HepG2 (cell line): ENCODE results near the gene ABCB9. TPM values are rescaled to one million over a fixed set of nuclear protein-coding genes. Genes with fewer than 3 reads are reported as not detected.

ENCODE experiments used
- ATAC-seq: fragments of 200-7000 bp; cut with Tn5 transposase; 3 replicates; pipeline ENCODE4 v1.9.1; 2020; ENCODE audit warnings: mild to moderate bottlenecking, moderate library complexity
- BruUV-seq: library from RNA; stranded (reverse); fragments of 400-500 nt; replicated peaks from 2 replicates; lab custom pipeline; 2021; lab: Mats Ljungman, UMichigan
- CTCF ChIA-PET: fragments of 300-600 bp; formaldehyde crosslinking; extraction: SDS; loops from one replicate; lab custom pipeline; 2021; ENCODE audit warnings: low total read pairs, inconsistent platforms, low intra/inter-chr PET ratio; lab: Yijun Ruan, JAX
- POLR2A ChIA-PET: fragments of 350-600 bp; sonication (Branson Sonifier 250); formaldehyde crosslinking; loops from one replicate; lab custom pipeline; 2020; ENCODE audit warnings: antibody characterized with exemption, inconsistent platforms; lab: Yijun Ruan, JAX
- DNase-seq: peaks from one replicate; pipeline ENCODE4 v3.0.0-alpha.2; 2015; ENCODE audit warnings: low spot score
- FAIRE-seq: peaks from 3 replicates; lab custom pipeline; 2011; peaks lifted over from hg19 to GRCh38; lab: Jason Lieb, UNC
- H2AFZ ChIP-seq: one replicate; pipeline ENCODE4 v1.6.1; 2011; ENCODE audit warnings: low read length, inconsistent platforms
- H3K27ac ChIP-seq: fragments of 300-600 bp; 3 replicates; pipeline ENCODE4 v1.8.0; 2011; ENCODE audit warnings: mixed run types, mild to moderate bottlenecking, mixed read lengths, low read length, inconsistent platforms; ENCODE audit not compliant: insufficient read depth; ENCODE audit errors: extremely low read length
- H3K27me3 ChIP-seq, 2 experiments: fragments of 200-600 bp in 1 of 2; 2 replicates in 1 of 2; 3 replicates in 1 of 2; pipeline versions ENCODE4 v1.6.0 to v1.8.0; 2011; ENCODE audit warnings: low read length in 2 of 2, mild to moderate bottlenecking in 2 of 2, moderate library complexity in 2 of 2, inconsistent platforms in 1 of 2; ENCODE audit not compliant: insufficient read depth in 2 of 2, control insufficient read depth in 1 of 2
- H3K36me3 ChIP-seq, 2 experiments: fragments of 200-600 bp in 1 of 2; replicated peaks in 1 of 2; 2 replicates in 1 of 2; 3 replicates in 1 of 2; pipeline versions ENCODE4 v1.5.1 to v1.8.0; 2011; ENCODE audit warnings: low read length in 2 of 2, inconsistent platforms in 1 of 2; ENCODE audit not compliant: insufficient read depth in 2 of 2, control insufficient read depth in 1 of 2
- H3K4me1 ChIP-seq: 2 replicates; pipeline ENCODE4 v1.5.1; 2012; ENCODE audit warnings: low read length, inconsistent platforms; ENCODE audit not compliant: insufficient read depth
- H3K4me2 ChIP-seq: 2 replicates; pipeline ENCODE4 v1.6.0; 2011; ENCODE audit warnings: low read depth, low read length, inconsistent platforms
- H3K4me3 ChIP-seq, 3 experiments: fragments of 200-600 bp in 1 of 3; sonication (generic), shearing (Covaris generic) in 1 of 3; replicated peaks in 1 of 3; 2 replicates each; pipeline ENCODE4 v1.5.1; 2011 to 2016; ENCODE audit warnings: low read length in 3 of 3, inconsistent platforms in 2 of 3, low read depth in 2 of 3, mild to moderate bottlenecking in 2 of 3, control low read depth in 1 of 3, mixed read lengths in 1 of 3; ENCODE audit not compliant: insufficient read depth in 1 of 3
- H3K79me2 ChIP-seq: one replicate; pipeline ENCODE4 v1.6.1; 2011; ENCODE audit warnings: low read length, inconsistent platforms; ENCODE audit not compliant: insufficient read depth
- H3K9ac ChIP-seq: 2 replicates; pipeline ENCODE4 v1.6.0; 2011; ENCODE audit warnings: mild to moderate bottlenecking, low read depth, low read length, inconsistent platforms; ENCODE audit not compliant: insufficient read depth
- H3K9me3 ChIP-seq: 2 replicates; pipeline ENCODE4 v1.5.1; 2012; ENCODE audit warnings: mild to moderate bottlenecking, low read length
- H4K20me1 ChIP-seq: 2 replicates; pipeline ENCODE4 v1.6.0; 2011; ENCODE audit warnings: inconsistent platforms, mild to moderate bottlenecking, low read length, moderate library complexity; ENCODE audit not compliant: insufficient read depth
- ARID5B ChIP-seq: IDR thresholded peaks from 2 replicates; pipeline ENCODE4 v1.4.0; 2020; ENCODE audit warnings: mild to moderate bottlenecking, missing genetic modification reagents
- ASH2L ChIP-seq: fragments of 300-600, 200-600 bp; sonication (generic); IDR thresholded peaks from 2 replicates; pipeline ENCODE4 v1.7.0; 2017; ENCODE audit warnings: low read depth, mild to moderate bottlenecking, moderate library complexity, mixed read lengths, low read length; ENCODE audit not compliant: insufficient read length
- CBX1 ChIP-seq: IDR thresholded peaks from one replicate; pipeline ENCODE4 v1.6.1; 2016; ENCODE audit warnings: antibody characterized with exemption, low read depth
- CEBPB ChIP-seq: IDR thresholded peaks from 2 replicates; pipeline ENCODE4 v1.6.1; 2011; ENCODE audit warnings: low read depth, low read length, improper control_type of control experiment, borderline replicate concordance
- GABPA ChIP-seq, 2 experiments: IDR thresholded peaks; 2 replicates each; pipeline ENCODE4 v1.6.1; 2011 to 2016; ENCODE audit warnings: low read depth in 2 of 2, low read length in 1 of 2, missing biosample characterization in 1 of 2, missing genetic modification characterization in 1 of 2
- HOXA9 ChIP-seq: sonication (generic); formaldehyde crosslinking; IDR thresholded peaks from 2 replicates; pipeline ENCODE4 v1.8.1; 2022; ENCODE audit warnings: missing genetic modification reagents, mild to moderate bottlenecking, moderate library complexity, borderline replicate concordance
- REXO4 ChIP-seq: sonication (generic); formaldehyde crosslinking; IDR thresholded peaks from 2 replicates; pipeline ENCODE4 v1.8.0; 2022; ENCODE audit warnings: missing genetic modification reagents, mild to moderate bottlenecking, borderline replicate concordance
- RFX1 ChIP-seq: fragments of 450-650 bp; IDR thresholded peaks from 2 replicates; pipeline ENCODE4 v1.6.1; 2017
- RFX3 ChIP-seq: IDR thresholded peaks from 2 replicates; pipeline ENCODE4 v1.6.1; 2016; ENCODE audit warnings: missing biosample characterization, missing genetic modification reagents
- SETDB1 ChIP-seq: sonication (generic); formaldehyde crosslinking; IDR thresholded peaks from 2 replicates; pipeline ENCODE4 v1.5.1; 2020; ENCODE audit warnings: missing genetic modification reagents, mild to moderate bottlenecking, borderline replicate concordance
- SNAI1 ChIP-seq: sonication (generic); formaldehyde crosslinking; IDR thresholded peaks from 2 replicates; pipeline ENCODE4 v1.5.0; 2020; ENCODE audit warnings: mild to moderate bottlenecking, missing genetic modification reagents, borderline replicate concordance
- TEAD3 ChIP-seq: optimal IDR thresholded peaks from 2 replicates; pipeline ENCODE3; 2016; ENCODE audit warnings: borderline replicate concordance
- ZBTB1 ChIP-seq: sonication (generic); formaldehyde crosslinking; IDR thresholded peaks from 2 replicates; pipeline ENCODE4 v1.4.0; 2020; ENCODE audit warnings: missing genetic modification reagents, borderline replicate concordance
- ZKSCAN8 ChIP-seq: IDR thresholded peaks from 2 replicates; pipeline ENCODE4 v1.6.1; 2016; ENCODE audit warnings: borderline replicate concordance, missing genetic modification reagents, missing compliant biosample characterization
- ZNF20 ChIP-seq: sonication (generic); formaldehyde crosslinking; IDR thresholded peaks from 2 replicates; pipeline ENCODE4 v1.4.0; 2020; ENCODE audit warnings: mild to moderate bottlenecking, moderate library complexity, missing genetic modification reagents
- ZNF576 ChIP-seq: sonication (generic); formaldehyde crosslinking; IDR thresholded peaks from 2 replicates; pipeline ENCODE4 v1.4.0; 2020; ENCODE audit warnings: mild to moderate bottlenecking, missing genetic modification reagents
- ZNF775 ChIP-seq: sonication (generic); formaldehyde crosslinking; IDR thresholded peaks from 2 replicates; pipeline ENCODE4 v1.4.0; 2020; ENCODE audit warnings: missing genetic modification reagents, mild to moderate bottlenecking, moderate library complexity, borderline replicate concordance
- ZNF850 ChIP-seq: sonication (generic); formaldehyde crosslinking; conservative IDR thresholded peaks from 2 replicates; pipeline ENCODE4 v1.9.0; 2021; ENCODE audit warnings: mild to moderate bottlenecking, missing genetic modification reagents
- WGBS: methylation state at CpG from one replicate; pipeline ENCODE4 v1.1.6; 2017; ENCODE audit warnings: low lambda C conversion rate; 5-methylcytosine and 5-hydroxymethylcytosine counted together
- in situ Hi-C: cut with HindIII; loops from 2 replicates; pipeline ENCODE4 v1.10.0; 2017; ENCODE audit warnings: low pct_unique_long_range_greater_than_20kb; ENCODE audit not compliant: extremely low pct_ligation_motif_present
- intact Hi-C: fragments of 100-400 bp; cut with micrococcal nuclease; formaldehyde crosslinking; loops from one replicate; pipeline ENCODE4 v1.10.0; 2022; ENCODE audit not compliant: unreplicated experiment
- polyA plus RNA-seq, 8 experiments: library from polyadenylated mRNA; depleted of rRNA in 3 of 8; stranded (reverse) in 7 of 8; unstranded in 1 of 8; fragments of >200 nt; fragmentation: Illumina TruSeq in 4 of 8; extraction: Trizol in 4 of 8; gene quantifications; 2 replicates each; pipeline versions ENCODE4 v1.2.1 to v1.2.3, GENCODE V29; 2011 to 2016; ENCODE audit warnings: low read depth in 4 of 8, missing spikeins in 1 of 8, mixed read lengths in 1 of 8; ENCODE audit not compliant: insufficient read depth in 1 of 8
- total RNA-seq, 5 experiments: library from RNA; depleted of rRNA; stranded (reverse); fragments of >200 nt; fragmentation: Illumina TruSeq; extraction: Trizol; gene quantifications; 2 replicates each; pipeline ENCODE4 v1.2.3, GENCODE V29; 2016; ENCODE audit warnings: low read depth in 1 of 5

Gene ABCB9
- total and polyA plus RNA-seq, 2 of the 13 experiments (the other 11 are each of a cell fraction or from before 2014, with no cell fraction given) = 5.1 to 6.0 TPM

GRCh38 chr12:122889761-122890520, 76.3 kb downstream of the ABCB9 start (continued):
- no peak for TF ChIP-seq ZNF20
- TF ChIP-seq, all 625 proteins: peak for 0

DNA sequence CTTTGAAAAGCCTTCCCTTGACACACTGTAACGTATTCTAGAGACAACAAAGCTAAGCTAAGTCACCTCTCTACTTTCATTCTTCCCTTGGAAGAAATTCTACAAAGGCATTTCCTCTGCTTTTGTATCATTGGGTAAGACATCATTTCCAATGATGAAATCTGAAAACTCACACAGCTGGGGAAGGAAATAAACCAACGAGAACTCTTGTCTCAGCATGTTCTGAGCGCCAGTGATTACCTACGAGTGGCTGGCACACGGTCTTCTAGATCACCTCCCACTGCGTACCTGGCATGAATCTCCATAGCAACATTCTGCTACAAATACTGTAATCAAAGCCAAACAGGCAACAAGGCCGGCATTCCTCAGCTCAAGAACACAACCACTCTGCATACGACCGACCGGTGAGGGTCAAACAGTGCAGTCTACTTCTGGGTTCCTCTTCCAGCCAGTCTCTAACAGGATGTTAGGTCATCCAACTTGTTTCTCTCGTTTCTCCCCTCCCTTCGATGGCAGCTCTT, 78.0 kb downstream of the ABCB9 start:
- Histone ChIP-seq H3K4me1 (peaks cover 82% of the 10 kb centered on the region), H3K79me2 (peaks cover 81% of the 10 kb centered on the region), H3K36me3 (no peaks in the 10 kb centered on the region; a peak in 1 of 5 replicates), H3K4me2 (peak overlapping the region; percentile 62), H3K9ac (peak overlapping the region; percentile 50), H4K20me1 (peaks cover 6% of the 10 kb centered on the region; the same call in 1 of the 2 replicates), H3K9me3 (no peaks in the 10 kb centered on the region), H2AFZ (peak overlapping the region; percentile 18), H3K4me3 (peak overlapping the region; percentile 18 to 28 (median 24); a peak in 5 of 6 replicates), H3K27ac (peak overlapping the region; percentile 60), H3K27me3 (no peaks in the 10 kb centered on the region; a peak in 2 of 5 replicates)
- 22% methylated on average over 12 of the region's 12 CpGs for WGBS
- POLR2A ChIA-PET = interaction anchor here (1.0 to 1.7 kb wide), 3 partner anchors 9 to 52 kb away, joined by 3 to 11 read pairs (median 3); no protein-coding TSS in a partner anchor
- FAIRE-seq (peak; percentile 54), ATAC-seq (peak; percentile 95), DNase-seq (peak; percentile 78)
- intact Hi-C loops (no loop called here), in situ Hi-C loops (no loop called here)
- CTCF ChIA-PET = no interaction called here
- BruUV-seq = no TSS peak
- TF ChIP-seq ARID5B (CRISPR knock-in tag) = peak; percentile 18; the same call in 1 of the 2 replicates
- TF ChIP-seq ASH2L = peak; percentile 31
- no peak for TF ChIP-seq GABPA (IDR thresholded peaks at IDR 0.05; ENCODE audit: low read depth, low read length)
- 0 out of 2 replicates have a peak, but pooled peaks have one; percentile 23 for TF ChIP-seq GABPA (CRISPR knock-in tag; IDR thresholded peaks at IDR 0.05; ENCODE audit: low read depth)
- no peak for TF ChIP-seq ZNF576 (CRISPR knock-in tag)
- TF ChIP-seq ZBTB1 (CRISPR knock-in tag) = no peak
- TF ChIP-seq REXO4 = no peak
- peak; percentile 37; the same call in 1 of the 2 replicates for TF ChIP-seq CEBPB
- TF ChIP-seq ZKSCAN8 = no peak
- no peak for TF ChIP-seq HOXA9 (CRISPR knock-in tag)
- TF ChIP-seq RFX3 (CRISPR knock-in tag) = peak; percentile 37; the same call in 1 of the 2 replicates
- TF ChIP-seq TEAD3 (CRISPR knock-in tag) = peak; percentile 51
- no peak for TF ChIP-seq CBX1
- no peak for TF ChIP-seq SETDB1 (CRISPR knock-in tag)
- TF ChIP-seq SNAI1 = no peak
- 0 out of 2 replicates have a peak, but pooled peaks have one; percentile 65 for TF ChIP-seq ZNF775 (CRISPR knock-in tag)
- TF ChIP-seq RFX1 = peak; percentile 71
- TF ChIP-seq ZNF850 (CRISPR knock-in tag) = no peak
